Endothelial cell of umbilical vein (primary cell): ENCODE measurements around the gene SYTL3. TPM values are rescaled to one million over a fixed set of nuclear protein-coding genes. Genes with fewer than 3 reads are reported as not detected.

Experiments
- BruUV-seq: library from RNA; stranded (reverse); fragments of 400-500 nt; replicated peaks from 2 replicates; lab custom pipeline; 2021; lab: Mats Ljungman, UMichigan
- CTCF ChIA-PET: fragments of 300-600, 350-600 bp; sonication (Branson Sonifier 250); formaldehyde crosslinking; loops from one replicate; lab custom pipeline; 2021; ENCODE audit warnings: antibody characterized with exemption, inconsistent platforms; lab: Charles Lee
- POLR2A ChIA-PET: fragments of 300-600, 350-600 bp; sonication (Branson Sonifier 250); formaldehyde crosslinking; loops from one replicate; lab custom pipeline; 2021; ENCODE audit warnings: antibody characterized with exemption, inconsistent platforms; lab: Charles Lee
- DNase-seq: peaks from one replicate; pipeline ENCODE4 v3.0.0-alpha.2; 2011; ENCODE audit warnings: low read depth, low spot score
- FAIRE-seq: peaks from 2 replicates; lab custom pipeline; 2011; peaks lifted over from hg19 to GRCh38; lab: Jason Lieb, UNC
- H2AFZ ChIP-seq: 2 replicates; pipeline ENCODE4 v1.6.0; 2012; ENCODE audit warnings: low read depth, low read length, control low read depth, inconsistent platforms
- H3K27ac ChIP-seq: 2 replicates; pipeline ENCODE4 v1.5.1; 2011; ENCODE audit warnings: low read depth, mild to moderate bottlenecking, control low read depth, low read length, moderate library complexity; ENCODE audit not compliant: insufficient read depth
- H3K27me3 ChIP-seq, 2 experiments: 2 replicates each; pipeline versions ENCODE4 v1.6.0 to v1.6.1; 2011; ENCODE audit warnings: low read length in 2 of 2, mixed read lengths in 1 of 2; ENCODE audit not compliant: control insufficient read depth in 2 of 2, insufficient read depth in 2 of 2
- H3K36me3 ChIP-seq, 2 experiments: 2 replicates in 1 of 2; 3 replicates in 1 of 2; pipeline ENCODE4 v1.5.1; 2011; ENCODE audit warnings: low read length in 2 of 2, mild to moderate bottlenecking in 1 of 2, moderate library complexity in 1 of 2; ENCODE audit not compliant: control insufficient read depth in 2 of 2, insufficient read depth in 2 of 2; ENCODE audit errors: extremely low read depth in 1 of 2
- H3K4me1 ChIP-seq: 3 replicates; pipeline ENCODE4 v1.5.1; 2011; ENCODE audit warnings: mild to moderate bottlenecking, low read length; ENCODE audit not compliant: control insufficient read depth, insufficient read depth; ENCODE audit errors: extremely low read depth
- H3K4me2 ChIP-seq: 2 replicates; pipeline ENCODE4 v1.6.1; 2011; ENCODE audit warnings: low read length, control low read depth, mixed read lengths; ENCODE audit not compliant: insufficient read depth
- H3K4me3 ChIP-seq, 3 experiments: fragments of 200-600 bp in 1 of 3; sonication (generic), shearing (Covaris generic) in 1 of 3; replicated peaks in 1 of 3; 2 replicates each; pipeline ENCODE4 v1.5.1; 2011 to 2016; ENCODE audit warnings: control low read depth in 3 of 3, low read length in 3 of 3, mild to moderate bottlenecking in 2 of 3, inconsistent platforms in 1 of 3, low read depth in 1 of 3, moderate library complexity in 1 of 3; ENCODE audit not compliant: insufficient read depth in 1 of 3
- H3K79me2 ChIP-seq: 2 replicates; pipeline ENCODE4 v1.6.0; 2012; ENCODE audit warnings: low read length, inconsistent platforms; ENCODE audit not compliant: control insufficient read depth, insufficient read depth
- H3K9ac ChIP-seq: replicated peaks from 2 replicates; pipeline ENCODE3; 2011; ENCODE audit warnings: low read length, control low read depth; ENCODE audit not compliant: insufficient read depth; ENCODE audit errors: extremely low read depth
- H3K9me1 ChIP-seq: replicated peaks from 3 replicates; pipeline ENCODE4 v1.6.0; 2011; ENCODE audit warnings: mild to moderate bottlenecking, low read length; ENCODE audit not compliant: control insufficient read depth, insufficient read depth; ENCODE audit errors: extremely low read depth
- H3K9me3 ChIP-seq: replicated peaks from 2 replicates; pipeline ENCODE4 v1.5.1; 2012; ENCODE audit warnings: low read length, inconsistent platforms; ENCODE audit not compliant: control insufficient read depth, insufficient read depth
- H4K20me1 ChIP-seq: replicated peaks from 2 replicates; pipeline ENCODE3; 2011; ENCODE audit warnings: mild to moderate bottlenecking, low read length; ENCODE audit not compliant: control insufficient read depth, insufficient read depth; ENCODE audit errors: extremely low read depth
- EZH2 ChIP-seq: IDR thresholded peaks from 2 replicates; pipeline ENCODE4 v1.6.1; 2012; ENCODE audit warnings: borderline replicate concordance, low read depth, mild to moderate bottlenecking, moderate library complexity, low read length, inconsistent platforms; ENCODE audit not compliant: severe bottlenecking
- FOS ChIP-seq: IDR thresholded peaks from 2 replicates; pipeline ENCODE4 v1.6.1; 2011; ENCODE audit warnings: mild to moderate bottlenecking, low read length, moderate library complexity, borderline replicate concordance; ENCODE audit not compliant: insufficient read depth
- GATA2 ChIP-seq: IDR thresholded peaks from 2 replicates; pipeline ENCODE4 v1.7.0; 2011; ENCODE audit warnings: low read depth, mild to moderate bottlenecking, moderate library complexity, mixed read lengths, low read length; ENCODE audit not compliant: insufficient read length, insufficient read depth
- JUN ChIP-seq: IDR thresholded peaks from 2 replicates; pipeline ENCODE4 v1.6.1; 2011; ENCODE audit warnings: borderline replicate concordance, low read depth; ENCODE audit not compliant: insufficient read length, insufficient read depth
- MAX ChIP-seq: IDR thresholded peaks from 2 replicates; pipeline ENCODE4 v1.6.1; 2011; ENCODE audit not compliant: insufficient read depth, insufficient read length
- MYC ChIP-seq: IDR thresholded peaks from one replicate; pipeline ENCODE4 v1.6.1; 2011; ENCODE audit warnings: mild to moderate bottlenecking, low read depth, low read length
- POLR2A ChIP-seq: IDR thresholded peaks from 2 replicates; pipeline ENCODE4 v1.6.1; 2012; ENCODE audit warnings: low read depth, mild to moderate bottlenecking, control low read depth, low read length
- POLR2AphosphoS5 ChIP-seq: IDR thresholded peaks from 2 replicates; pipeline ENCODE4 v1.6.1; 2012; ENCODE audit warnings: low read depth, mild to moderate bottlenecking, control low read depth, low read length, moderate library complexity; ENCODE audit not compliant: insufficient read depth
- dilution Hi-C: fragments of 300-500 bp; cut with MboI; formaldehyde crosslinking; loops from one replicate; pipeline ENCODE4 v1.15.0; 2019; ENCODE audit warnings: low sequenced_read_pairs; ENCODE audit not compliant: extremely low pct_ligation_motif_present
- intact Hi-C: fragments of 100-400 bp; cut with micrococcal nuclease; formaldehyde crosslinking; loops from one replicate; pipeline ENCODE4 v1.10.0; 2022
- polyA plus RNA-seq, 4 experiments: library from polyadenylated mRNA; depleted of rRNA in 3 of 4; stranded (reverse) in 3 of 4; unstranded in 1 of 4; fragments of >200 nt; gene quantifications; 2 replicates each; pipeline versions ENCODE4 v1.2.1 to v1.2.3, GENCODE V29; 2011 to 2012; ENCODE audit warnings: missing spikeins in 1 of 4
- total RNA-seq: library from RNA; stranded (reverse); gene quantifications from 2 replicates; pipeline ENCODE4 v1.2.3, GENCODE V29; 2021
- TF ChIP-seq, protein P1 (sequence below), 2 donors: IDR thresholded peaks; 1 replicate in 1 of 2; 2 replicates in 1 of 2; pipeline ENCODE4 v1.5.1; 2011; ENCODE audit warnings: low read length in 2 of 2, mild to moderate bottlenecking in 2 of 2, moderate library complexity in 2 of 2, control low read depth in 1 of 2, inconsistent platforms in 1 of 2, low read depth in 1 of 2; ENCODE audit not compliant: insufficient read depth in 1 of 2; ENCODE audit errors: extremely low read depth in 1 of 2

SYTL3 gene
- total and polyA plus RNA-seq, 2 donors (not counting 3 experiments of a cell fraction or from before 2014, with no cell fraction given) = 0.59 to 0.77 TPM

DNA sequence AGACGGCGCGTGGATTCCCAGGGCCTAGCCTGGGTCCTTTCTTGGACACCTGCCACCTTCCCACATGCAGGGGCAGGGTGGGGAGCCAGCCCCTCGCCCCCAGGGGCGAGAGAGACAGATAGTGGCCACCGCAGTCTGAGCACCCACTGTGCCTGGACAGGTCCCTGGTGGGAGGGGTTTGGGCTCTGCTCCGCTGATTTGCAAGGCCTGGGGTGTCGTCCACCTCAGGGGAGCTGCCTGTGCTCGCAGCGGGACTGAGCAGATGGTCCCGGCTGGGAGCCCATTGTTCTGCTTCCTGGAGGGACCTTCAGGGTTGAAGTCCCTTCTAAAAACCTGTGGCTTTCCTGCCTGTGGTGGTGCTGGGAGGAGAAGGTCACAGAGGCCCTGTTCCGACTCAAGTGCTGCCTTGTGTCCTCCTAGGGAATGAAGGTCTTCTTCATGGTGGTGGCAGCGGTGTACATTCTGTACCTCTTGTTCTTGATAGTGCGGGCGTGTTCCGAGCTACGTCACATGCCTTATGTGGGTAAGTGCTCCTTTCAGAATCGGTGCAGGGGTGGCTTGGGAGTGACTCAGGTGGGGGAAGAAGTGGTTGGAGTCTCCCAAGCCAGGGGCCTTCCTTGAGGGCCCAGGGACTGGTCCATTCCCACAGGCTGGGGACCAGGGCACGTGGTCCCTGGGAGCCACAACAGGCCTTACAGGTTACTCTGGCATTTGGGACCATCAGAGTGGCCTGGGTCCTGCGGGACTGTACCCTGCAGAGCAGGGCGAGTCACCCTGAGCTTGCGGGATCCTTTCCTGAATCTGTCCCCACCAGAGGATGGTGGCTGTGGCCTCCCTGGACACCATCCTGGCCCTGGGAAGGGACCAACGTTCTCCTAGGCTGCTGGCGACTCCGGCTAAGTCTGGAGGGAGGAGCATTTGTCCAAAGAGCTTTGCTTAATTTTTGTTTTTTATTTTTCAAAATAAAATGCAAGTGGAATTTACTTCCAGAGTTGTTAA, 24.9 kb upstream of the SYTL3 start:
- peaks cover under 1% of the 10 kb centered on the region for H3K4me1 ChIP-seq
- H3K27ac ChIP-seq = no peak overlapping the region
- POLR2A ChIA-PET = no interaction called here
- BruUV-seq = no TSS peak
- peaks cover 6 to 37% of the 10 kb centered on the region in 2 experiments for H3K36me3 ChIP-seq
- FAIRE-seq (no peak), DNase-seq (no peak)
- TF ChIP-seq JUN (no peak), FOS (no peak), POLR2AphosphoS5 (no peak), MYC (no peak), MAX (no peak), GATA2 (no peak), POLR2A (no peak), EZH2 (no peak)
- TF ChIP-seq, protein P1, sequence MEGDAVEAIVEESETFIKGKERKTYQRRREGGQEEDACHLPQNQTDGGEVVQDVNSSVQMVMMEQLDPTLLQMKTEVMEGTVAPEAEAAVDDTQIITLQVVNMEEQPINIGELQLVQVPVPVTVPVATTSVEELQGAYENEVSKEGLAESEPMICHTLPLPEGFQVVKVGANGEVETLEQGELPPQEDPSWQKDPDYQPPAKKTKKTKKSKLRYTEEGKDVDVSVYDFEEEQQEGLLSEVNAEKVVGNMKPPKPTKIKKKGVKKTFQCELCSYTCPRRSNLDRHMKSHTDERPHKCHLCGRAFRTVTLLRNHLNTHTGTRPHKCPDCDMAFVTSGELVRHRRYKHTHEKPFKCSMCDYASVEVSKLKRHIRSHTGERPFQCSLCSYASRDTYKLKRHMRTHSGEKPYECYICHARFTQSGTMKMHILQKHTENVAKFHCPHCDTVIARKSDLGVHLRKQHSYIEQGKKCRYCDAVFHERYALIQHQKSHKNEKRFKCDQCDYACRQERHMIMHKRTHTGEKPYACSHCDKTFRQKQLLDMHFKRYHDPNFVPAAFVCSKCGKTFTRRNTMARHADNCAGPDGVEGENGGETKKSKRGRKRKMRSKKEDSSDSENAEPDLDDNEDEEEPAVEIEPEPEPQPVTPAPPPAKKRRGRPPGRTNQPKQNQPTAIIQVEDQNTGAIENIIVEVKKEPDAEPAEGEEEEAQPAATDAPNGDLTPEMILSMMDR (IDR thresholded peaks at IDR 0.05; ENCODE audit: extremely low read depth in 1 of 2, insufficient read depth in 1 of 2, low read depth in 1 of 2, low read length in 2 of 2) = no peak
- no peaks in the 10 kb centered on the region for H3K9me3 ChIP-seq
- H3K9me1 ChIP-seq = no peaks in the 10 kb centered on the region
- no peaks in the 10 kb centered on the region for H3K27me3 ChIP-seq
- dilution Hi-C loops (no loop called here), intact Hi-C loops (no loop called here)
- CTCF ChIA-PET = interaction anchor here (2.2 kb wide), 1 partner anchor 20 kb away, joined by 7 read pairs; no protein-coding TSS in a partner anchor
- no peak overlapping the region for H3K9ac ChIP-seq
- H3K4me3 ChIP-seq = no peak overlapping the region
- no peaks in the 10 kb centered on the region for H3K79me2 ChIP-seq
- no peak overlapping the region for H3K4me2 ChIP-seq
- no peaks in the 10 kb centered on the region for H4K20me1 ChIP-seq
- no peak overlapping the region for H2AFZ ChIP-seq
